Measurements from ENCODE around the gene MAN1C1.
"Not testable (repeated sequence)": the region's sequence is repeated elsewhere in the genome, so short reads cannot be mapped to it uniquely, and the experiment has no call there.

The MAN1C1 gene

DNA sequence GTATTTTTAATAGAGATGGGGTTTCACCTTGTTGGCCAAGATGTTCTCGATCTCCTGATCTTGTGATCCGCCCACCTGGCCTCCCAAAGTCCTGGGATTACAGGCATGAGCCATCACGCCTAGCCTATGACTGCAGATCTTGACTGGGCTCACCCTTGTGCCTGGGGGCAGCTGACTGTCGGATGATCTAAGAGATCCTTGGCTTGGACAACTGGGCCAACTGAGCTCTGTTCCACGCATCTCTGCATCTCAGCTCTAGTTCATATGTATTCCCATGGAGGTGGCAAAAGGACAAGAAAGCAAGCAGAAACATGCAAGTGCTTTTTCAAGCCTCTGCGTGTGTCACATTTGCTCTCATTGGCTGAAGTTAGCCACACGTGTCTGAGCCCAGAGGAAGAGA is 107.6 kb downstream of the MAN1C1 start:
- DNase-seq, result no peak

GRCh38 chr1:25724966-25725365 is 108.4 kb downstream of the MAN1C1 start:
- DNase-seq, result no peak

DNA sequence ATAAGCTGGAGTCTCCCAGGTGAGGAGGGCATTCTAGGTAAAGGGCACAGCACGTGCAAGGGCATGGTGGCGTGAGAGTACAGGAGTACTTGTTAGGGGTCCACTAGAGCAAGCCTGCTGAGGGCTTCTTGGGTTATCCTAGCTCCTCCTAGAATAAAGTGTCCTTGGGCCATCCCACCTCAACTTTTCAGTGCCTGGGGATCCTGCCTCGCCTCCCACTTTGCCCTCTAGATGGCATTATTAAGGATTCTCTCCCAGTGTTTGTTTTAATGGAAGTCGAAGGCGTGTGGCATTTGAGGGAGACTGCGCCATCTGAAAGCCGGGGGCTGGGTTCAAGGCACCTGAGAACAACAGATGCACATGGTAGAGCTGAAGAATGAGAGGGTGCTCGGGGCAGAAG is 108.9 kb downstream of the MAN1C1 start:
- DNase-seq, result no peak

- no peak for DNase-seq
Measured at GRCh38 chr1:25727088-25727487, 110.5 kb downstream of the MAN1C1 start.

- no peak for DNase-seq
Measured at GRCh38 chr1:25727635-25728286, 111.2 kb downstream of the MAN1C1 start.

GRCh38 chr1:25728301-25728935 is 111.8 kb downstream of the MAN1C1 start:
- no peak for DNase-seq

DNA sequence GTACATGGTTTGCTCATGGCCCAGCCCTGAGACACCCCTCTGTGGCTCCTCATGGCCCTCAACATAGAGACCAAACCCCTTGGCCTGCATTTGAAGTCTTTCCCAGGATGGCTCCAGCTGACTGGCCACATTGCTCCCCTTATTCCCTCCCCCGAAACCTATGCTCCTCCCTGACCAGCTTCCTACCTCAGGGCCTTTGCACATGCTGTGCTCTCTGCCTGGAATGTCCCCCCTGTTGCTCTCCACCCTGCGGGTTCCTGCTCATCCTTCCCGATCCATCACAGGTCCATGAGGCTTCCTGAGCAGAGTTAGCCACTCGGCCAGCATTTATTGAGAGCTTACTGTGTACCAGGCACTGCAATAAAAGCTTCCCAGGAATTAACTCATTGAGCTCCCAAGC is 112.5 kb downstream of the MAN1C1 start:
- DNase-seq, result no peak

- no peak for DNase-seq
Measured at GRCh38 chr1:25729790-25730644, 113.4 kb downstream of the MAN1C1 start.

DNA sequence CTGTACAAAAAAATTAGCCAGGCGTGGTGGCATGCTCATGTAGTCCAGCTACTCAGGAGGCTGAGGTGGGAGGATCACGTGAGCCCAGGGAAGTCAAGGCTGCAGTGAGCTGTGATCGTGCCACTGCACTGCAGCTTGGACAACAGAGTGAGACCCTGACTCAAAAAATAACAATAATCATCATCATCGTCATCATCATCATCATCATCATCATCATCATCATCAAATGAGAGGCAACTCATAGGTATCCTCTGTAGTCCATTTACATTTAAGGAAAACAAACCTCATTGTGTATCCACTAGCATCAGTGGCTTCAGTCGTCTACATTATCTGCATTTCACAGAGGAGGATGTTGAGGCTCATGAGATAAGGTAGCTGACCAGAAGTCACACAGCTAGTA is 114.6 kb downstream of the MAN1C1 start:
- DNase-seq, result no peak

DNA sequence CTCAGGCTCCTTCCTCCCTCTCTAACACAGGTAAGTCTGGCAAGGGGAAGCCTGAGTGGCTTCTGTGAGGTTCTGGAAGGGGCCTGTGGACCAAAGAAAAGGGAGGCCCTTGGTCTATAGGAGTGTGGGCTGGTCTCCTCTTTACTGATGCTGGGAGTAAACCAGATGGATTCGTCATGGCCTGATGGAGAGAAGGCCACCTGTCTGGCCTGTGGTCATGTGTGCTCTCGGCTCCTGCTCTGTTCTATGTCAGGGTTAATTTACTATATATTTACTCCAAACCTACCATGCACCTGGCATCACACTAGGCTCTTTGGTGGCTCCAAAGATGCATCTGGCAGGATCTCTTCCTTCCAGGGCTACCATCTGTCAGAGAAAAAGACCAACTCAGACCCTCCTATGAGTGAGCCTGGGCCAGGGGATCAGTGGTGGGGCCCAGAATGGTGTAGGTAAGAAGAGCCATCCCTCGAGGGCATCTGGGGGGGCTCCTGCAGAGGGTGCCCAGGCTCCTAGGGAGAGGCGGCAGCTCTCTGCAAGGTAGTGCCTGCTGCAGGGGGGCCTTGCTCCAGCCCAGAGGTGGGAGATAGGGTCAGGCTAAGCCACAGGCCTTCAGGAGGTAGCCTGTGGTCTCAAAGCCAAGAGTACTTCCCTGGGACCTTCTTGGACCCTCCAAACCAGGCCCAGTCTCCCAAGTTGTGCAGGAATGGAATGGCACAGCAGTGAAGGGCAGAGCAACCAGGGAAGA is 115.2 kb downstream of the MAN1C1 start:
- no peak for DNase-seq

DNA sequence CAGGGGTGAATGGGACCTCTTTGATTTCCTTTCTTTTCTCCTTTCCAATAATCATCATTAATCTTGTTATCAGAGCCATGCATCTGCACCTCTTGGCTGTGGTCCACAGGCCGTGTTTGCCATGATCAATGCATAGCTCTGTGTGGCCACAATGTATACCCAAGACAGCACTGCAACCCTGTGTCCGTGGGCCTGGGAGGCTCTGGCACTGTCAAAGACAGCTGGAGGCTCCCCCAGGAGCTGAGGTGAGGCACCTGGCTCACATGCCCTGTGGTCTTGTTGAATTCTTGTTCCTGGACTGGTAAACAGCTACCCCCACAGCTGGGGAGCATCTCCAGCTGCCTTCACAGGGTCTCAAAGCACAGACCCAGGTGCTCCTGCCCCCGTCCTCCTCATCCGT is 116.2 kb downstream of the MAN1C1 start:
- no peak for DNase-seq

DNA sequence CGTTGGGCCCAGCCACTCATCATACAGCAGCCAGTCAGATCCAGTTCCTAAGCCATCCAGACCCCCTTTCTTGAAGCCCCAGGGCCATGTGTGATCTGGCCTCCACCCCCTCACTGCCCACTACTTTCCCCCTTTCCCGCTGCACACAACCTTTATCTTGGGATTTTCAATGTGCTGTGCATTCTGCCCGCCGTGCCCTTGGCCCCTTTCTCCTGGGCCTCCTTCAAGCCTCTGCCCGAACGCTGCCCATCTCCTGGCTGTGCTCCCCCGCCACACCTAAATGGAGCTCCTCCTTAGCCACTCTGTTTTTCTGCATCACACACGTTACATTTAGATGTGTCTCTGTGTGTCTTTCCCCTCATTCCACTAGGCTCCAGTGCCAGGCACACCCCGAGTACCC is 116.7 kb downstream of the MAN1C1 start:
- no peak for DNase-seq

DNA sequence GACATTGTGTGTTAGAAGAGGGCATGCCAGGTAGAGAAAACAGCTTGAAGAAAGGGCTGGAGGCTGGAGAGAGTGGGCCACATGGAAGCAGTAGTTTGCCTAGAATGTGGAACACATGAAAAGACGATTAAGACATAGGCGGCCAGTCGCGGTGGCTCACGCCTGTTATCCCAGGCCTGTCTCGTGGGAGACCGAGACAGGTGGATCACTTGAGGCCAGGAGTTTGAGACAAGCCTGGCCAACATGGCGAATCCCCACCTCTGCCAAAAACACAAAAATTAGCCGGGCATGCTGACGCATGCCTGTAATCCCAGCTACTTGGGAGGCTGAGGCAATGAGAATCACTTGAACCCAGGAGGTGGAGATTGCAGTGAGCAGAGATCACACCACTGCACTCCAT is 118.4 kb downstream of the MAN1C1 start:
- not testable (repeated sequence) for DNase-seq

- DNase-seq, result no peak
Measured at GRCh38 chr1:25735956-25736529, 119.5 kb downstream of the MAN1C1 start.

GRCh38 chr1:25737130-25737529 is 120.5 kb downstream of the MAN1C1 start:
- no peak for DNase-seq

- DNase-seq, result no peak
Measured at GRCh38 chr1:25738499-25738898, 121.9 kb downstream of the MAN1C1 start.

GRCh38 chr1:25739341-25739740 is 122.8 kb downstream of the MAN1C1 start:
- DNase-seq, result no peak

DNA sequence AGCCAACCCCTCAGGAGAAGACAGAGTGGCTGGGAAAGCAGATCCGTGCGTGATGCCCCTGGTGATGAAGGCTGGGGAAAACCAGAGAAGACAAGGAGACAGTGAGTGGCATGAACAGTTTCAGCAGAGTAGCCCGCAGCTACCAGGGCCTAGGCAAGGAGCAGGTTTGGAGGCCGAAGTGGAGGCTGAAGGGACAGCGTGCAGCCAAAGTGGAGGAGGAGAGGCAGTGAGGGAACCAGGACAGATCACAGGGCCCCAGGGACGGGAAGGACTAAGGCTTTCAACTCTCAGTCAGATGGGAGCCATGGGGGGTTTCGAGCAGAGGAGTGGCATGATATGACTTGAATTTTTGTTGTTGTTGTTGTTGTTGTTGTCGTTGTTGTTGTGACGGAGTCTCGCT is 123.5 kb downstream of the MAN1C1 start:
- no peak for DNase-seq

GRCh38 chr1:25742316-25742715 is 125.7 kb downstream of the MAN1C1 start:
- DNase-seq, result no peak

DNA sequence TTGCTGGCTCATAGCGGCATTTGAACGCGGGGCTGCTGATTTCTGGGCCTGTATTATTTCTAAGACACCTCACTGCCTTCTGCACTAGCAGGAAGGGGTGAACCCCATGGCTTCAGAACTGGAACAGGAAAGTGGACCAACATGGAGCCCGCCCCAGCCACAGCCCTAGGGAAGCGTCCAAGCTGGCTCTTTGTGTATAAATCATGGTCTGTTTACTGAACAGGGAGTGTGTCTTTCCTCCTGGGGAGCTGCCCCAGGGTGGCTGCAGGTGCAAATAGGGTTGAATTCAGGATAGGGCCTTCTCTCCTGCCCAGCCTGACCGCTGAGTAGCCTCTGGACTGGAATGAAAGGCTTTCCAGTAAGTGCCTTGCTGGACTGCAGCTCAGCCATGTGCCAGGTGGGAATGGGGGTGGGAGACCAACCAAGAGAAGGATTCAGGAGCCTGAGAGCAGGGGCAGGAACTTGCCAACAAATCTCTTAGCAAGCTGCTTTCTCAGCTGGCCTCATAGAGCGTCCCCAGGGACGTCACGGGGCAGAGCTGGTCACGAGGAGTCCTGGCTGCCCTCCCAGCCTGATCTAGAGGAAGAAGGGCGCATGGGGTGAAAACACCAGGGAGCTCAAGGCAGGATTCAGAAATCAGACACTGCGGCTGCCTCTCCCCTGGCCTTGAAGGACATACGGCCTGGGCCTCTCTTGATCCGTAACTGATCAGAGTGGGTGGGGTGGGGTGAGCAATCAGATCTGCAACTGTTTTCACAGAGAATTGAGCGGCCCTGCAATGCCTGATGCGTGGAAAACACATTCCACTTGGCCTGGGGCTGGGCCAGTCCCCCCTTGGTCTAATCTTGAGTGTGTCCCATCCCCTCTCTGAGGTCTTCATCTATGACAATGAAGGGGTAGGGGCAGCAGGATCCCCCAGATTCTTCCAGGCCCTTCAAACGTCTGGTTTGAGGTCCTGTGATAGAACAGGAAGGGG is 126.9 kb downstream of the MAN1C1 start:
- DNase-seq, result no peak

DNA sequence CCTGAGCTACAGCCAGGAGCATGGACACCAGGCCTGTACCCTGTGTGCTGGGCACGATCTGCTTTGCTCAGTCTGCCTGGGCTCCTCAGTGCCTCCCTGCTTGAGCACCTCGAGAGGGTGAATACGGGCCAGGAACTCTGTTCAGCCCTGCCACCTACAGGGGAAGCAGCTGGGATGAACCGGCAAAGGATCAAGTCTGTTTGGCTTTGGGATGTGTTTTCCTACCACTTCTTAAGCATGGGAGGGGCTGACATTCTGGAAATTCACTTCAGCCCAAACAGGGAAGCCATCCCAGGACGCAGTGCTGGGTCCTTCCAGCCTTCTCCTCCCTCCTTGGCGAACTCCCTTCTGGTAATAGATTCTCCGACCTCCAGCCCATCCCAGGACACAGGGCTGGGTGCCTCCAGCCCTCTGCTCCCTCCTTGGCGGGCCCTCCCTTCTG is 127.6 kb downstream of the MAN1C1 start:
- no peak for DNase-seq

All from stimulated activated CD4-positive, alpha-beta T cell treated with anti-CD3 and anti-CD28 coated beads, Interleukin-2, amount 100 ng/mL, for 48 hours (primary cell).